GM23338 (cell line): ENCODE data around the gene TENT4A. TPM values are rescaled to one million over a fixed set of nuclear protein-coding genes. Genes with fewer than 3 reads are reported as not detected.

ENCODE experiments used
- ATAC-seq: fragments of 200-7000 bp; cut with Tn5 transposase; 3 replicates; pipeline ENCODE4 v1.9.1; 2020
- DNase-seq: peaks from one replicate; pipeline ENCODE4 v3.0.0-alpha.2; 2015; ENCODE audit warnings: low spot score
- H2AFZ ChIP-seq: fragments of 200-600 bp; sonication (generic); 2 replicates; pipeline ENCODE4 v1.8.0; 2016; ENCODE audit warnings: antibody characterized with exemption, mild to moderate bottlenecking, moderate library complexity
- H3F3A ChIP-seq: fragments of 200-600 bp; sonication (generic); replicated peaks from 2 replicates; pipeline ENCODE4 v1.8.0; 2017; ENCODE audit warnings: antibody characterized with exemption, mixed run types, low read depth
- H3K27ac ChIP-seq: fragments of 200-600 bp; sonication (generic); 2 replicates; pipeline ENCODE4 v1.6.1; 2016; ENCODE audit warnings: low read depth
- H3K27me3 ChIP-seq: fragments of 200-600 bp; sonication (generic); 2 replicates; pipeline ENCODE4 v1.8.0; 2016; ENCODE audit warnings: mild to moderate bottlenecking, mixed run types, moderate library complexity; ENCODE audit not compliant: insufficient read depth
- H3K36me3 ChIP-seq: fragments of 200-600 bp; sonication (generic); 2 replicates; pipeline ENCODE4 v1.8.0; 2016; ENCODE audit warnings: mild to moderate bottlenecking; ENCODE audit not compliant: insufficient read depth
- H3K4me1 ChIP-seq: fragments of 200-600 bp; sonication (generic); 2 replicates; pipeline ENCODE4 v1.8.0; 2016; ENCODE audit warnings: mild to moderate bottlenecking, moderate library complexity; ENCODE audit not compliant: insufficient read depth
- H3K4me2 ChIP-seq: fragments of 200-600 bp; sonication (generic); 2 replicates; pipeline ENCODE4 v1.7.1; 2017; ENCODE audit warnings: mixed run types
- H3K4me3 ChIP-seq: fragments of 200-600 bp; sonication (generic); 2 replicates; pipeline ENCODE4 v1.6.1; 2016; ENCODE audit warnings: mixed run types
- H3K79me2 ChIP-seq: fragments of 200-600 bp; sonication (generic); replicated peaks from 2 replicates; pipeline ENCODE4 v1.8.0; 2017; ENCODE audit warnings: mild to moderate bottlenecking; ENCODE audit not compliant: insufficient read depth
- H3K9me2 ChIP-seq: fragments of 200-600 bp; sonication (generic); 2 replicates; pipeline ENCODE4 v1.8.0; 2017; ENCODE audit not compliant: insufficient read depth
- H4K20me1 ChIP-seq: fragments of 200-600 bp; sonication (generic); replicated peaks from 2 replicates; pipeline ENCODE4 v1.8.0; 2017; ENCODE audit warnings: mild to moderate bottlenecking; ENCODE audit not compliant: insufficient read depth
- H3K27ac Mint-ChIP-seq: 2 replicates; pipeline ENCODE4 v1.8.0; 2020; ENCODE audit warnings: inconsistent platforms, mild to moderate bottlenecking, moderate library complexity, mixed read lengths
- H3K27me3 Mint-ChIP-seq: 3 replicates; pipeline ENCODE4 v1.8.0; 2022; ENCODE audit warnings: low read depth, mild to moderate bottlenecking, moderate library complexity, mixed read lengths, inconsistent platforms; ENCODE audit not compliant: insufficient read depth, poor library complexity
- H3K36me3 Mint-ChIP-seq: 3 replicates; pipeline ENCODE4 v1.8.0; 2021; ENCODE audit warnings: low read depth, mild to moderate bottlenecking, inconsistent platforms, moderate library complexity, mixed read lengths
- H3K4me1 Mint-ChIP-seq: 3 replicates; pipeline ENCODE4 v1.8.0; 2020; ENCODE audit warnings: mild to moderate bottlenecking, inconsistent platforms, mixed read lengths
- H3K4me3 Mint-ChIP-seq: 3 replicates; pipeline ENCODE4 v1.8.0; 2021; ENCODE audit warnings: moderate library complexity, mild to moderate bottlenecking, inconsistent platforms, mixed read lengths
- H3K9me3 Mint-ChIP-seq: 3 replicates; pipeline ENCODE4 v1.8.0; 2020; ENCODE audit warnings: moderate library complexity, mild to moderate bottlenecking, inconsistent platforms, mixed read lengths
- CREB1 ChIP-seq: fragments of 250-450 bp; sonication (Bioruptor Pico); IDR thresholded peaks from 2 replicates; pipeline ENCODE4 v1.5.0; 2020; ENCODE audit warnings: low read depth, mild to moderate bottlenecking, moderate library complexity
- ETS1 ChIP-seq: IDR thresholded peaks from 2 replicates; pipeline ENCODE4 v1.6.1; 2016; ENCODE audit warnings: antibody characterized with exemption
- EZH2 ChIP-seq: fragments of 200-600 bp; sonication (generic); IDR thresholded peaks from one replicate; pipeline ENCODE4 v1.8.0; 2017; ENCODE audit warnings: antibody characterized with exemption, mild to moderate bottlenecking, low read depth; ENCODE audit not compliant: unreplicated experiment
- EZH2phosphoT487 ChIP-seq: fragments of 200-600 bp; sonication (generic); IDR thresholded peaks from one replicate; pipeline ENCODE4 v1.8.1; 2018; ENCODE audit warnings: antibody characterized with exemption; ENCODE audit not compliant: unreplicated experiment
- JUNB ChIP-seq: IDR thresholded peaks from one replicate; pipeline ENCODE4 v1.6.1; 2016; ENCODE audit warnings: antibody characterized with exemption; ENCODE audit not compliant: unreplicated experiment
- NANOG ChIP-seq: IDR thresholded peaks from 2 replicates; pipeline ENCODE4 v1.6.1; 2016; ENCODE audit warnings: antibody characterized with exemption, borderline replicate concordance
- POLR2AphosphoS5 ChIP-seq: IDR thresholded peaks from 2 replicates; pipeline ENCODE4 v1.6.1; 2016; ENCODE audit warnings: antibody characterized with exemption, low read depth
- ZNF331 ChIP-seq: fragments of 250-450 bp; sonication (Bioruptor Pico); IDR thresholded peaks from 2 replicates; pipeline ENCODE4 v1.5.0; 2020; ENCODE audit warnings: low read depth, mild to moderate bottlenecking, moderate library complexity
- polyA plus RNA-seq: library from polyadenylated mRNA; unstranded; fragments of >200 nt; fragmentation: Nextera tagmentation; extraction: Ambion mirVana; gene quantifications from 2 replicates; pipeline ENCODE4 v1.2.1, GENCODE V29; 2016
- total RNA-seq: library from RNA; depleted of rRNA; stranded (reverse); fragments of >200 nt; shearing (Covaris generic); gene quantifications from 2 replicates; pipeline ENCODE4 v1.2.3, GENCODE V29; 2014
- TF ChIP-seq, protein P1 (sequence below), 2 experiments: fragments of 200-600 bp in 1 of 2; sonication (generic) in 1 of 2; conservative IDR thresholded peaks; 2 replicates each; pipeline versions ENCODE4 v1.5.1 to v1.6.1; 2016 to 2017; ENCODE audit warnings: antibody characterized with exemption in 2 of 2, low read depth in 2 of 2, mild to moderate bottlenecking in 2 of 2, moderate library complexity in 1 of 2

TENT4A gene
- total and polyA plus RNA-seq, 2 experiments from 2014 or later = 5.3 to 24.0 TPM

- Mint-ChIP-seq H3K4me1 (peaks cover 4% of the 10 kb centered on the region; the same call in 2 of the 3 replicates), H3K9me3 (no peaks in the 10 kb centered on the region), H3K27me3 (peaks cover 5% of the 10 kb centered on the region), H3K36me3 (peaks cover 27% of the 10 kb centered on the region), H3K4me3 (no peak overlapping the region), H3K27ac (no peak overlapping the region; the same call in 1 of the 2 replicates)
- no peaks in the 10 kb centered on the region for H3K27me3 ChIP-seq
- H3K4me2 ChIP-seq = no peak overlapping the region
- peaks cover 9% of the 10 kb centered on the region for H3K36me3 ChIP-seq
- no peaks in the 10 kb centered on the region for H3K9me2 ChIP-seq
- H2AFZ ChIP-seq = no peak overlapping the region
- H4K20me1 ChIP-seq = peaks cover 38% of the 10 kb centered on the region
- no peak for TF ChIP-seq CREB1 (CRISPR knock-in tag)
- no peak for TF ChIP-seq EZH2
- TF ChIP-seq POLR2AphosphoS5 = no peak
- TF ChIP-seq NANOG = no peak
- TF ChIP-seq ETS1 = no peak
- TF ChIP-seq, protein P1, sequence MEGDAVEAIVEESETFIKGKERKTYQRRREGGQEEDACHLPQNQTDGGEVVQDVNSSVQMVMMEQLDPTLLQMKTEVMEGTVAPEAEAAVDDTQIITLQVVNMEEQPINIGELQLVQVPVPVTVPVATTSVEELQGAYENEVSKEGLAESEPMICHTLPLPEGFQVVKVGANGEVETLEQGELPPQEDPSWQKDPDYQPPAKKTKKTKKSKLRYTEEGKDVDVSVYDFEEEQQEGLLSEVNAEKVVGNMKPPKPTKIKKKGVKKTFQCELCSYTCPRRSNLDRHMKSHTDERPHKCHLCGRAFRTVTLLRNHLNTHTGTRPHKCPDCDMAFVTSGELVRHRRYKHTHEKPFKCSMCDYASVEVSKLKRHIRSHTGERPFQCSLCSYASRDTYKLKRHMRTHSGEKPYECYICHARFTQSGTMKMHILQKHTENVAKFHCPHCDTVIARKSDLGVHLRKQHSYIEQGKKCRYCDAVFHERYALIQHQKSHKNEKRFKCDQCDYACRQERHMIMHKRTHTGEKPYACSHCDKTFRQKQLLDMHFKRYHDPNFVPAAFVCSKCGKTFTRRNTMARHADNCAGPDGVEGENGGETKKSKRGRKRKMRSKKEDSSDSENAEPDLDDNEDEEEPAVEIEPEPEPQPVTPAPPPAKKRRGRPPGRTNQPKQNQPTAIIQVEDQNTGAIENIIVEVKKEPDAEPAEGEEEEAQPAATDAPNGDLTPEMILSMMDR (conservative IDR thresholded peaks at IDR 0.05; ENCODE audit: low read depth in 2 of 2) = no peak
- TF ChIP-seq ZNF331 (CRISPR knock-in tag) = no peak
- H3K4me1 ChIP-seq = no peaks in the 10 kb centered on the region
- H3K79me2 ChIP-seq = peaks cover 57% of the 10 kb centered on the region
- H3K27ac ChIP-seq = no peak overlapping the region
- no peaks in the 10 kb centered on the region for H3F3A ChIP-seq
- ATAC-seq (no peak), DNase-seq (no peak)
- H3K4me3 ChIP-seq = no peak overlapping the region
Observed at GRCh38 chr5:6736524-6737042, 23.4 kb downstream of the TENT4A start.

- Mint-ChIP-seq H3K4me3 (no peak overlapping the region), H3K4me1 (no peaks in the 10 kb centered on the region), H3K9me3 (no peaks in the 10 kb centered on the region), H3K27me3 (peaks cover 5% of the 10 kb centered on the region), H3K27ac (peak overlapping the region; percentile 4; the same call in 1 of the 2 replicates), H3K36me3 (peaks cover 27% of the 10 kb centered on the region)
- Histone ChIP-seq H2AFZ (no peak overlapping the region), H3K79me2 (peaks cover 50% of the 10 kb centered on the region), H3K4me1 (no peaks in the 10 kb centered on the region), H4K20me1 (peaks cover 35% of the 10 kb centered on the region), H3F3A (no peaks in the 10 kb centered on the region), H3K36me3 (peaks cover 9% of the 10 kb centered on the region), H3K27me3 (no peaks in the 10 kb centered on the region), H3K9me2 (no peaks in the 10 kb centered on the region), H3K27ac (no peak overlapping the region), H3K4me2 (no peak overlapping the region), H3K4me3 (no peak overlapping the region)
- ATAC-seq = no peak
- TF ChIP-seq NANOG = no peak
- TF ChIP-seq JUNB = no peak
- no peak for TF ChIP-seq EZH2phosphoT487
- no peak for TF ChIP-seq ETS1
- no peak for TF ChIP-seq ZNF331 (CRISPR knock-in tag)
- DNase-seq = no peak
Observed at GRCh38 chr5:6737043-6737941, 24.1 kb downstream of the TENT4A start.
